Transverse colon (tissue), 4 donors: Measurements from ENCODE around the gene PRELID3B. TPM values are rescaled to one million over a fixed set of nuclear protein-coding genes. Genes with fewer than 3 reads are reported as not detected.
A peak's percentile ranks its signal among the peaks of the same experiment; 100 is the strongest.

Source experiments
- DNase-seq: peaks from one replicate; pipeline ENCODE4 v3.0.0-alpha.2; 2019
- H3K27ac ChIP-seq, 4 donors: fragments of 200-600 bp; sonication (generic); 2 replicates each; pipeline ENCODE4 v1.5.1; 2016 to 2018; ENCODE audit warnings: inconsistent platforms in 4 of 4
- H3K27me3 ChIP-seq: fragments of 200-600 bp; sonication (generic); 2 replicates; pipeline ENCODE4 v1.5.1; 2017; ENCODE audit warnings: inconsistent platforms
- H3K36me3 ChIP-seq, 4 donors: fragments of 200-600 bp; sonication (generic); 2 replicates each; pipeline ENCODE4 v1.5.1; 2017 to 2019; ENCODE audit warnings: inconsistent platforms in 4 of 4
- H3K4me1 ChIP-seq, 4 donors: fragments of 200-600 bp; sonication (generic); 2 replicates each; pipeline ENCODE4 v1.5.1; 2017 to 2020; ENCODE audit warnings: inconsistent platforms in 4 of 4
- H3K4me3 ChIP-seq, 4 donors: fragments of 200-600 bp; sonication (generic); 1 replicate in 1 of 4; 2 replicates in 3 of 4; pipeline versions ENCODE4 v1.5.1 to v1.6.1; 2017 to 2019; ENCODE audit warnings: inconsistent platforms in 4 of 4
- H3K9me3 ChIP-seq, 2 donors: fragments of 200-600 bp; sonication (generic); 2 replicates each; pipeline ENCODE4 v1.5.1; 2017 to 2019; ENCODE audit warnings: inconsistent platforms in 2 of 2
- CTCF ChIP-seq, 5 experiments: fragments of 200-600 bp in 3 of 5; fragments of 450-650 bp in 2 of 5; sonication (generic) in 3 of 5; IDR thresholded peaks; 1 replicate in 2 of 5; 2 replicates in 3 of 5; pipeline ENCODE4 v1.5.1; 2016 to 2017; ENCODE audit warnings: antibody characterized with exemption in 5 of 5, inconsistent platforms in 3 of 5, mild to moderate bottlenecking in 2 of 5, moderate library complexity in 1 of 5
- EP300 ChIP-seq: sonication (generic); formaldehyde crosslinking; IDR thresholded peaks from one replicate; pipeline ENCODE4 v1.6.1; 2017; ENCODE audit warnings: antibody characterized with exemption, low read depth
- POLR2A ChIP-seq: fragments of 450-650 bp; IDR thresholded peaks from one replicate; pipeline ENCODE4 v1.6.1; 2016; ENCODE audit warnings: antibody characterized with exemption, mild to moderate bottlenecking, moderate library complexity
- POLR2AphosphoS5 ChIP-seq, 3 donors: sonication (generic); formaldehyde crosslinking; IDR thresholded peaks; one replicate each; pipeline ENCODE4 v1.6.1; 2016; ENCODE audit warnings: antibody characterized with exemption in 3 of 3
- WGBS, 2 donors: methylation state at CpG; one replicate each; pipeline ENCODE4 v1.1.5; 2018; ENCODE audit warnings: low coverage in 1 of 2; 5-methylcytosine and 5-hydroxymethylcytosine counted together
- in situ Hi-C, 4 donors: fragments of 200-750 bp; cut with MboI; loops; one replicate each; pipeline versions ENCODE4 v1.15.0 to v1.15.1; 2017; ENCODE audit warnings: low sequenced_read_pairs in 3 of 4, low pct_ligation_motif_present in 1 of 4, low pct_unique_long_range_greater_than_20kb in 1 of 4
- intact Hi-C: fragments of 100-400 bp; cut with DNase I; formaldehyde crosslinking; loops from one replicate; pipeline ENCODE4 v1.15.1; 2023; ENCODE audit warnings: low total_unique reads
- total RNA-seq, 4 donors: library from RNA; depleted of rRNA; stranded (reverse); fragments of >200 nt; gene quantifications; one replicate each; pipeline ENCODE4 v1.1.0, GENCODE V29; 2016

The PRELID3B gene
- total RNA-seq, 4 donors from 2014 or later, result 25.3 to 119 (median 67.8) TPM

- TF ChIP-seq EP300 (no peak), POLR2A (peak; percentile 59), POLR2AphosphoS5 (IDR thresholded peaks at IDR 0.05) (peak in 2 of 3 donors; percentile 61 to 81), CTCF (IDR thresholded peaks at IDR 0.05) (no peak)
- Histone ChIP-seq H3K36me3 (peaks cover 0 to 26% (median 7%) of the 10 kb centered on the region in 4 donors), H3K9me3 (no peaks in the 10 kb centered on the region), H3K4me1 (peaks cover 22 to 45% (median 32%) of the 10 kb centered on the region in 4 donors), H3K4me3 (peak overlapping the region in 3 of 4 donors; percentile 75 to 95 (median 79)), H3K27ac (peak overlapping the region; percentile 89 to 96 (median 92)), H3K27me3 (no peaks in the 10 kb centered on the region)
- in situ Hi-C loops (loop anchor here in 1 of 4 donors (25.0 kb wide), 1 partner anchor 378 kb away; the partner anchor contains the start of gene STX16), intact Hi-C loops (no loop called here)
- DNase-seq, result peak; percentile 33
- 41 to 50% methylated on average over 4 to 5 of the region's 5 CpGs for WGBS, 2 donors
Measured at GRCh38 chr20:59040667-59041066, 1.9 kb downstream of the PRELID3B start.

GRCh38 chr20:59039233-59039632, 3.4 kb downstream of the PRELID3B start:
- H3K27ac ChIP-seq, result no peak overlapping the region
- intact Hi-C loops, result no loop called here
- WGBS, 2 donors, result 38 to 75% methylated on average over 1 of the region's 1 CpG
- no peak for DNase-seq
- no peaks in the 10 kb centered on the region for H3K27me3 ChIP-seq
- H3K36me3 ChIP-seq, result peaks cover 0 to 30% (median 12%) of the 10 kb centered on the region in 4 donors
- H3K4me3 ChIP-seq, result no peak overlapping the region
- in situ Hi-C loops, result loop anchor here in 1 of 4 donors (25.0 kb wide), 1 partner anchor 377 kb away; the partner anchor contains the start of gene STX16
- no peaks in the 10 kb centered on the region for H3K9me3 ChIP-seq
- TF ChIP-seq EP300, result no peak
- TF ChIP-seq POLR2A, result no peak
- TF ChIP-seq POLR2AphosphoS5 (IDR thresholded peaks at IDR 0.05), result no peak
- no peak for TF ChIP-seq CTCF (IDR thresholded peaks at IDR 0.05)
- H3K4me1 ChIP-seq, result peaks cover 22 to 49% (median 32%) of the 10 kb centered on the region in 4 donors

- no peaks in the 10 kb centered on the region for H3K9me3 ChIP-seq
- no peak overlapping the region for H3K4me3 ChIP-seq
- in situ Hi-C loops (loop anchor here in 1 of 4 donors (25.0 kb wide), 1 partner anchor 375 kb away; the partner anchor contains the start of gene STX16), intact Hi-C loops (no loop called here)
- 94 to 95% methylated on average over 7 to 12 of the region's 12 CpGs for WGBS, 2 donors
- no peaks in the 10 kb centered on the region for H3K27me3 ChIP-seq
- no peak overlapping the region for H3K27ac ChIP-seq
- DNase-seq, result no peak
- peaks cover 0 to 30% (median 12%) of the 10 kb centered on the region in 4 donors for H3K36me3 ChIP-seq
- no peak for TF ChIP-seq POLR2AphosphoS5 (IDR thresholded peaks at IDR 0.05)
- TF ChIP-seq EP300, result no peak
- TF ChIP-seq POLR2A, result no peak
- TF ChIP-seq CTCF (IDR thresholded peaks at IDR 0.05), result no peak
- peaks cover 24 to 52% (median 32%) of the 10 kb centered on the region in 4 donors for H3K4me1 ChIP-seq
Measured at GRCh38 chr20:59037386-59037785, 5.2 kb downstream of the PRELID3B start.

- in situ Hi-C loops, result loop anchor here in 1 of 4 donors (25.0 kb wide), 1 partner anchor 373 kb away; the partner anchor contains the start of gene STX16
- no peak for TF ChIP-seq EP300
- no peak for TF ChIP-seq POLR2AphosphoS5 (IDR thresholded peaks at IDR 0.05)
- no peak for TF ChIP-seq POLR2A
- TF ChIP-seq CTCF (IDR thresholded peaks at IDR 0.05), result no peak
Measured at GRCh38 chr20:59035381-59035780, 7.2 kb downstream of the PRELID3B start.

More at GRCh38 chr20:59035381-59035780, 7.2 kb downstream of the PRELID3B start:
- no peak overlapping the region for H3K4me3 ChIP-seq
- peaks cover 20 to 47% (median 32%) of the 10 kb centered on the region in 4 donors for H3K4me1 ChIP-seq
- peaks cover 0 to 30% (median 12%) of the 10 kb centered on the region in 4 donors for H3K36me3 ChIP-seq
- WGBS, 2 donors, result 96 to 100% methylated on average over 3 of the region's 3 CpGs
- no peaks in the 10 kb centered on the region for H3K9me3 ChIP-seq
- no peak for DNase-seq
- H3K27me3 ChIP-seq, result no peaks in the 10 kb centered on the region
- no peak overlapping the region for H3K27ac ChIP-seq
- intact Hi-C loops, result no loop called here
